ENCODE data around the gene ATP4B.

ATP4B gene

DNA sequence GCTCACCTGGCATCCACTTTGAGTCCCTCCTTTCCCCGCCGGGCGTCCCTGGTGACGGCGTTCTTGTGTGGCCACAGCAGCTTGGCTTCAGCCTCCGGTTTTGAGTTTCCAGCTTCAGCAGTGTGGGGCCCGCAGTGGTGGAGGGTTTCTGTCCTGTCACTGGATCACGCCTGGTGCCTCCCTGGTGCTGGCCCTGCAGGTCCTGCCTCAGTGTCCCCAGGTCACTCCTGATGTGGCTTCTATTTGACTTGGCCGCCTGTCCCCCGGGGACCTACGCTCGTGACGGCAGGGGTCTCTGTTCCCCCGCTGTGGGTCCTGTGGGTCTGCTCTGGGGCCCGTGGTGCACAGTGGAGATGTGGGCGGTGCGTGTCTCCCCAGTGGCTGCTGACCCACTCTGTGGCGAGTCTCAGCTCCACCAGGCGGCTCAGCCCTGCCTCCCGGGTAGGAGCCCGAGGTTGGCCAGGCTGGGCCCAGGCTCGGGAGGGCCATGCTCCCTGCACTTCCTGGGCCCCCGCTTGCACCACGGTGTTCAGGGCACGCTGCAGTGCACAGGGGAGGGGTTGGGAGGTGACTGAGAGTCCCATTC lies 1.9 kb downstream of the ATP4B start:
- DNase-seq, result no peak

DNA sequence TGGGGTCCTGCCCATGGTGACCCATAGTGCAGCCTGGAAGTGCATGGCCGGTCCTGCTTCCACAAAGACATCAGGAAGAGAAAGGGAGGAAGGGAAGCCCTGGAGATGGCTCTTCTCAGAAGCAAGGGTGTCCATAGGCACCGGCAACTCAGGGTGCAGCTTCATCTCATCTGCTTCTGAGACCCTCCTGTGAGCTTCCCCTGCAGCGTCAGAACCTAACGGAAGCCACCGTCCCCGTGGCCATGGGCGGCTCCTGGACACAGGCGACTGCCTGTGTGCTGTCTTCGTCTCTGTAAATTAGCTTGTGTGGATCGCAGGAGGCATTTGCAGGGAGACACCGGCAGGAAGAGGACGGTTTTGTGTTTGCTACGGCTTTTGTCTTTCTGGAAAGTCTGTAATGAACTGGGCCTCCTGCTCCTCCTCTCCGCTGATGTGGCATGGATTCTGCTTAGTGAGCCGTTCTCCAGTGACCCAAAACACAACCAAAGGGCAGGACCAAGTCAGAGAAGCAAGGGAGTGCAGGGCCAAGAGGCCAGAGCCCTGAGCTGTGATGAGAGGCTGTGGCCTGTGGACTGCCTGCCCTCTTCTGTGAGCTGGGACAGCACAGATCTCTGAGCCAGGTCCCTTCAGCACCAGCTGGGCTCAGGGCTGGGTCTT lies 2.5 kb downstream of the ATP4B start:
- no peak for DNase-seq

GRCh38 chr13:113654591-113655345 lies 3.2 kb downstream of the ATP4B start:
- no peak for DNase-seq

DNA sequence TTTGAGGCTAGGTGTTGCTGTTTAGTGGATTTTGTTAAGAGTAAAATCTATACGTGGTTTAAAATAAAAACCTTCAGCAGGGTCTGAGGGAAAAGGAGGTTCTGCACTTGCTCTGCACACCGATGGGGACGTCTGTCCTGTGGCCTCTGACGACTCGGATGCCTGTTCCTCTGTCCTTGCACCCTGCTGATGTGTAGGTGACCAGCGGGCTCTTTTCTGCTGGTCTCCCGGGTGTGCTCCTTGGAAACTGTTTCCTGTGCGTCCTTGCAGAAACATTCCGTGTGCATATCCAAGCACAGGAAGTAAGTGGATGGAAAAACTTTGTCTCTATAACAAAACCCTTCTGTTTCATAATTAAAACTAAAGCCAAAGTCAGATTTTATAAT lies 3.8 kb downstream of the ATP4B start:
- no peak for DNase-seq

- DNase-seq, result no peak
Observed at GRCh38 chr13:113653264-113654174, 4.5 kb downstream of the ATP4B start.

DNA sequence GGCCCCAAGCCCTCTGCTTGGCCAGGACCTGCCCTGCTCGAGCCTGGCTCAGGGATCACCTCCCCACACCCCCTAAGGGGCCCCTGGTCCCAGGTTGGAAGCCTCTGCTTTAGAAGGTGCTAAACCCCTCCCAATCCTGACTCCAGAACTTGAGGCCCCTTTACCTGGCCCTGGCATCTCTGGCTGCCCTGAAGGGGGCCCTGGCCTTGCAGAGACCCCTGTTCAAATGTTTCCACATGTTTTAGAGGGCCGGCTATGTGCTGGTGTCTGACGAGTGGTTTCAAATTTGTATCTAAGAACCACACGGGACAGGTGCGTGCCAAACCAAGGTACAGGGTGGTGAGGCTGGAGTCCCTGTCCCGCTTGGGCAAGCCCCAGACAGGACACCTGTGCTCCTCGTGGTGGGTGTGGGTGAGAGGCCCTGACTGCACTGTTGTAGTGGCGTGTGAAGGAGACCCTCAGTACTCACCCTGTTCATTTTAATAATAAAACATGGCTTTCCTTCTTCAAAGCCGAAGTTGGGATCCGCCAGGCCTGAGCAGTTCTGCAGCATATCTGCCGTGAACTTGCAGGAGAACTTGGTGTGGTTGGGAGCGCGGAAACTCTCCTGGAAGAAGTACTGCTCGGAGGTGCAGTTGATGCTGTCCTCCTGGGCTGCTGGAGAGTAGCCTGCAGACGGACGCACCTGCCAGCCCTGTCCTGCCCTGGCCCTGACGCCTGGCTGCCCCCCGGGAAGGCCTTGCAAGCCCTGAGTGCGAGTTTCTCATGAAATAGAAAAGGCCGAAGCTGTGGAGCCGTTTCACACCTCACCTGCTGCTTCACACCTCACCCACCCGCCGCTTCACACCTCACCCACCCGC lies 5.4 kb downstream of the ATP4B start:
- no peak for DNase-seq

- no peak for DNase-seq
Observed at GRCh38 chr13:113651511-113652403, 6.2 kb downstream of the ATP4B start.

DNA sequence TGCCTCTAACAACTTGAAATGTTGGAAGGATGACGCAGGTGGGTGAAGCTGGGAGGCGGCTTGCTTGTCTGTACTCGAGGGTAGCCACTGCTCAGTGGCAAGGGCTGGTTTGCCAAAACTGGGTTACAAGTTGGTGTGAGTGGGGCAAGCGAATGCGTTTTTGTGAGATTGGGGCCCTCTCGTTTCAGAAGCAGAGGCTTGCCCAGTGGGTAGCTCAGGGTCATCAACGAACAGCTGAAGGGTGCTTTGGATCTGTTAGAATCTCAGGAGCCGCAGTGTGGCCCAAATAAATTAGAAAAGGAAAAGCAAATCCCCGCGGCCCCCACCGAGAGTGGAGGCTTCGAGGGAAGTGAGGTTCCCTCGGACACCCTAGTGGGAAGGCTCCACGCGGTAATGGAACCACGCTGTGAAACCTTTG lies 7.3 kb downstream of the ATP4B start:
- no peak for DNase-seq

DNA sequence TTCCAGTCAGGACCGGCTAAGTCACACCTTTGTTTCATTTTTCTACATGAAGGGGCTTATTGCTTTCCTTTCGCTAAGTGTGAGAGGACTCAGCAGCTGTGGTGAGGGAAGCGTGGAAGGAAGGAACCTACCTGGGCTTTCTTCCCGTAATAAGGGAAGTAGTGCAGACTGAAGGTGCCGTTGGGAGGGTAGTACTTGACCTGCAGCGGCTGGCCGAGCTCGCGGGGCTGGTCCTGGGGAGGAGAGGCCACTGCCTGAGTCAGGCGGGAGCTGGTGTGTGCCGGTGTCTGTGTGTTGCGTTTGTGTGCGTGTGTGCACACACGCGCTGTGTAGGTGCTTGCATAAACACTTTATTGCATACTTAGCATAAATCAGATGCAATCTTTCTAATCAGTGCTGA lies 7.7 kb downstream of the ATP4B start:
- DNase-seq, result no peak

DNA sequence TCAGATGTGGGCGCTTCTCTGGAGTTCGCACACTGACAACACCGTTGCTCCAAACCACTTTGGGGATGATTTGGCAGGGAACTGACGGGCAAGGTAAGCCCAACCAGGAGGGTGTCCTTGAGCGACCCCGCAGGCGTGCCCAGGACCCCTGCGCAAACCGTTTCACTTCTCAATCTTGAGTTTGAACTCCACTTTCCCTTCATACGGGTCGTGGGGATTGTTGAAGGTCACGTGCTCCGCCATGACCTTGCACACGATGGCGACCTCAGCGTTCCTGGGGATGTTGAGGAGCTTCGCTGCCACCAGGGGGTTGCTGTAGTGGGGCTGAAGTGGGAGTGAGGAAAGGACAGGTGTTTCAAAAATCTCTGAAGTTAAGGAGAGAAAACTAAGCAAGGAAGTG lies 8.8 kb downstream of the ATP4B start:
- no peak for DNase-seq

DNA sequence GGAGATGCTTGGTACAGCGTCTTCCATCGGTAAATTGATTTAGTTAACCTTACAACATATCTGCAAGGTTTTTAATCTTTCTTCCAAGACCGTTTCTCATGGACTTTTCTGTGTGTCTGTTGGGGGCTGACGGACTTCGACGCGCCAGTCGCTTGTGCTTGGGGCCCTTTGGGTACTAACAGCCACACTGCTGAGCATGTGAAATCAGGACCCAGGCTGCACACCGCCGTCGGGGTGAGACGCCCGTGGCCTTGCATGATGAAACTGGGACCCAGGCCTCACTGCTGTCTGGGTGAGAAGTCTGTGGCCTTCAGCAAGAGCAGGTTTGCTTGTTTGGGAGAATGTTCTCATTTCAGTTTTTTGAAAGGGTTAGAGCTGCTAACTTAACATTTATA lies 9.8 kb downstream of the ATP4B start:
- DNase-seq, result no peak

- DNase-seq, result no peak
Observed at GRCh38 chr13:113647351-113648215, 10.4 kb downstream of the ATP4B start.

- no peak for DNase-seq
Observed at GRCh38 chr13:113646921-113647340, 11.1 kb downstream of the ATP4B start.

DNA sequence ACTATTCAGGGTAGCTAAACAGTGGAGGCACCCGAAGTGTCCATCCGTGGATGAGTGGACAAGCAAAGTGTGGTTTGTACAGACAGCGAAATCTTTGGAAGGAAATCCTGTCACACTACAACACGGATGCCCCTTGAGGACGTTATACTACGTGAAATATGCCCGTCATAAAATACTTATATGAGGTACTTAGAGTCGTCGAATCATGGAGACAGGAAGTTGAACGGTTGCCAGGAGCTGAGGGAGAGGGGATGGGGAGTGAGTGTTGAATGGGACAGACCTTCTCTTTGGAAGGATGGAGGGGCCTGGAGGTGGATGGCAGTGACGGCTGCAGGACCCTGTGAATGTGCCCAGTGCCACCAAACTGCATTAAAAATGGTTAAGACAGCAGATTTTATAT lies 11.6 kb downstream of the ATP4B start:
- no peak for DNase-seq

DNA sequence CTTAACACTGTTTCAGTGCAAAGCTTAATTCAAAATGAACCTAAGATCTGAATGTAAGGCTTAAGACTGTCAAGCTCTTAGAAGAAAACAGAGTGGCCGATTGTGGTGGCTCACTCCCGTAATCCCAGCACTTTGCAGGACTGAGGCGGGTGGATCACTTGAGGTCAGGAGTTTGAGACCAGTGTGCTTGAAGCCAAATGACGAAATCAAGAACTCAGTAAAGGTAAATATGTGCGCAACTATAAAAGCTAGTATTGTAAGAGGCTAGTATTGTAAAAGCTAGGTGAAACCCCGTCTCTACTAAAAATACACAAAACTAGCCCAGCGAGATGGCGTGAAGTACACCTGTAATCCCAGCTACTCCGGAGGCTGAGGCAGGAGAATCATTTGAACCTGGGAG lies 12.7 kb downstream of the ATP4B start:
- no peak for DNase-seq

DNA sequence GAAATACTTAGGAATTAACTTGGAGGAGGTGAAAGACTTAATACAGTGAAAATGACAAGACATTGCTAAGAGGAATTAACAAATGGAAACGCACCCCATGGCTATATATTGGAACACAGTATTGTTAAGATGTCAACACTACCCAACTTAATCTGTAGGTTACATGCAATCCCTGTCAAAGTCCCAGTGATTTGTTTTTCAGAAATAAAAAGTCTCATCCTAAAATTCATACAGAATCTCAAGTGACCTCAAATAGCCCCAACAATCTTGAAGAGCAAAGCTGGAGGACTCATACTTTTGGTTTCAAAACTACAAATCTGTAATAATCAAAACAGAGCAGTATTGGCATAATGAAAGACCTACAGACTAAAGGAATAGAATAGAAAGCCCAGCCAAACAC lies 13.2 kb downstream of the ATP4B start:
- no peak for DNase-seq

- no peak for DNase-seq
Observed at GRCh38 chr13:113643593-113643992, 14.4 kb downstream of the ATP4B start.

- DNase-seq, result no peak
Observed at GRCh38 chr13:113642563-113642962, 15.4 kb downstream of the ATP4B start.

- DNase-seq, result no peak
Observed at GRCh38 chr13:113641426-113641825, 16.6 kb downstream of the ATP4B start.

GRCh38 chr13:113639616-113640262 lies 18.3 kb downstream of the ATP4B start:
- DNase-seq, result no peak

All from CD4-positive, alpha-beta T cell treated with Interferon gamma for 1 hour (primary cell).